ENCODE measurements around the gene IBA57.
A peak's percentile ranks its signal among the peaks of the same experiment; 100 is the strongest.

Gene IBA57

DNA sequence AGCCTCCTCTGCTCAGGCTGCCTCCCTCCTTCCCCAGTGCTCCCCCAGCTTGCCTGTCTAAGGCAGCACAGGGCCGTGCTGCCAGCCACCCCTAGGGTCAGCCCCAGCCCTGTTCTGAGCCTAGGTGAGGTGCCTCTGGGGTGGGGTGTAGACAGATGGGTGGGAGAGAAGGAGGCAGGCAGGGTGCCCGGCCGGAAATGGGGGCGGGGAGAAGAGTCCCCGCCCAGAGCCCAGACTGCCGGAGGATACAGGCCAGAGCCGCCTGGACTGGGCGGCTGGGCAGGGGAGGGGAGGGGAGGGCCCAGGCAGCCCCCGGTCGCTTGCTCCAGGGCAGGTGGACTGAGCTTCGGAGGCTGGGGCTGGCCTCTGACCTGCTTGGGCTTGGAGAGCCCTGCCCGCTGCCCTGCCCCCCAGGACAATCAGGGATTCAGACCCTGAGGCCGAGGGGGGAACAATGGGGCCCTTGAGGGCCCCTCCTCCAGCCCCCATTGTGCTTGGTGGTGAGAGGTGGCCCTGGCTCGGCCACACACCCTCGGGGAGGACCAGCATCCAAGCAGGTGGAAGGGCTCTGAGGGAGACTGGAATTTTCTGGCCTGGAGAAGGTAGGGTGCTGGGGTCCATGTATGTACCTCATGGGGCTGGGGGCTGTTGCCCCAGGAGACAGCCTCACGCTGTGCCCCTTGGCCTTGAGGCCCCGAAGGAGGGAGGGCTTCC, 16.0 kb upstream of the IBA57 start, which contains the start of gene GJC2:
GJC2 (plus strand) TSS at position 525 of the 714 bp plus-strand sequence. CDS start 7,829 bp downstream, outside the sequence.
- peaks cover 0 to 4% of the 10 kb centered on the region in 2 donors for H3K4me1 ChIP-seq (ENCODE audit: control insufficient read depth in 2 of 2, insufficient read depth in 2 of 2, low read length in 2 of 2)

GRCh38 chr1:228150120-228150460, 15.5 kb upstream of the IBA57 start:
- Histone ChIP-seq H3K9ac (ENCODE audit: low read depth in 1 of 2, low read length in 2 of 2) (peak overlapping the region in 1 of 2 donors; percentile 15), H3K4me3 (ENCODE audit: low read length in 2 of 2) (no peak overlapping the region), H3K36me3 (ENCODE audit: control insufficient read depth in 2 of 2, insufficient read depth in 2 of 2, low read length in 2 of 2) (peaks cover 14 to 16% of the 10 kb centered on the region in 2 donors), H3K27ac (ENCODE audit: low read depth in 2 of 2, low read length in 2 of 2) (peak overlapping the region; percentile 44 to 63), H3K9me3 (ENCODE audit: control insufficient read depth in 2 of 2, low read length in 2 of 2) (no peaks in the 10 kb centered on the region), H3K4me1 (ENCODE audit: control insufficient read depth in 2 of 2, insufficient read depth in 2 of 2, low read length in 2 of 2) (peaks cover 0 to 4% of the 10 kb centered on the region in 2 donors), H3K27me3 (ENCODE audit: control insufficient read depth in 2 of 2, insufficient read depth in 2 of 2, low read length in 2 of 2) (no peaks in the 10 kb centered on the region)

More for the DNA sequence above, 16.0 kb upstream of the IBA57 start, which contains the start of gene GJC2:
- Histone ChIP-seq H3K27me3 (ENCODE audit: control insufficient read depth in 2 of 2, insufficient read depth in 2 of 2, low read length in 2 of 2) (no peaks in the 10 kb centered on the region), H3K27ac (ENCODE audit: low read depth in 2 of 2, low read length in 2 of 2) (peak within 1 kb of the TSS; percentile 44 to 63), H3K36me3 (ENCODE audit: control insufficient read depth in 2 of 2, insufficient read depth in 2 of 2, low read length in 2 of 2) (peaks cover 14 to 16% of the 10 kb centered on the region in 2 donors), H3K9ac (ENCODE audit: low read depth in 1 of 2, low read length in 2 of 2) (peak within 1 kb of the TSS; percentile 6 to 15), H3K4me3 (ENCODE audit: low read length in 2 of 2) (no peak within 1 kb of the TSS), H3K9me3 (ENCODE audit: control insufficient read depth in 2 of 2, low read length in 2 of 2) (no peaks in the 10 kb centered on the region)

DNA sequence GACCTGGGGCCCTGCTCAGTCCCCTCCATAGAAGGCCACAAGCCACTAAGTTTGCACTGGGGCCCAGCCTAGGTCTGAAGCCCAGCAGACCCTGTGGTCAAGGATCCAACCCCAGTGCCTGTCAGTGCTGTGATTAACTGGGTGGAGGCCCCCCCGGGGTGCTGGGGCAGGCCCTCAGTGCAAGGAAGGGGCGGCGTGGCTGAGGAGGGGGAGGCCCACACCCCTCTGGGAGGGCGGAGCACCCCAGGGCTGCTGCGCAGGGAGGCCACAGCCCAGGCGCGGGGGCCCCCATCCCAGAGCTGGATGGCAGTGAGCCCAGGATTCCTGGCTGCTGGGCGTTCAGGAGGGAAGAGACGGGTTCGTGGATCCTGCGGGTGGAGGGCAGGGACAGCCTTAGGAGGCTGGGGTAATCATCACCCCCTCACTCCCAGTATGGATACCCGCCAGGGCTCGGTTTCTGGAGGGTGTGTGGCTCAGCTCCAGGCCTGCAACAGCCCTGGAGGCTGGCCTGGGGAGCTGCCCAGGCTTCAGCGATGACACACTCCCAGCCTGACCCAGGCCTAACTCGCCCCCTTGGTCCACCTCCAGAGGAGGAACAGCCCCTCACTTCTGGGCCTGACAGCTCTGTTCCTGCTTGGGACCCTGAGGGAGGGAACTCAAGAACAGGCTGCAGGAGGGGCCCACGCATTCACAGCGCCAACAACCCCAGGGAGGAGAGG, 15.0 kb upstream of the IBA57 start:
- Histone ChIP-seq H3K9ac (ENCODE audit: low read depth in 1 of 2, low read length in 2 of 2) (peak overlapping the region in 1 of 2 donors; percentile 15), H3K27me3 (ENCODE audit: control insufficient read depth in 2 of 2, insufficient read depth in 2 of 2, low read length in 2 of 2) (no peaks in the 10 kb centered on the region), H3K9me3 (ENCODE audit: control insufficient read depth in 2 of 2, low read length in 2 of 2) (no peaks in the 10 kb centered on the region), H3K36me3 (ENCODE audit: control insufficient read depth in 2 of 2, insufficient read depth in 2 of 2, low read length in 2 of 2) (peaks cover 14 to 16% of the 10 kb centered on the region in 2 donors), H3K4me1 (ENCODE audit: control insufficient read depth in 2 of 2, insufficient read depth in 2 of 2, low read length in 2 of 2) (peaks cover 0 to 4% of the 10 kb centered on the region in 2 donors), H3K27ac (ENCODE audit: low read depth in 2 of 2, low read length in 2 of 2) (peak overlapping the region; percentile 44 to 63), H3K4me3 (ENCODE audit: low read length in 2 of 2) (no peak overlapping the region)

- Histone ChIP-seq H3K27ac (ENCODE audit: low read depth in 2 of 2, low read length in 2 of 2) (peak overlapping the region; percentile 44 to 63), H3K9me3 (ENCODE audit: control insufficient read depth in 2 of 2, low read length in 2 of 2) (no peaks in the 10 kb centered on the region), H3K27me3 (ENCODE audit: control insufficient read depth in 2 of 2, insufficient read depth in 2 of 2, low read length in 2 of 2) (no peaks in the 10 kb centered on the region), H3K36me3 (ENCODE audit: control insufficient read depth in 2 of 2, insufficient read depth in 2 of 2, low read length in 2 of 2) (peaks cover 10 to 12% of the 10 kb centered on the region in 2 donors), H3K4me3 (ENCODE audit: low read length in 2 of 2) (no peak overlapping the region), H3K9ac (ENCODE audit: low read depth in 1 of 2, low read length in 2 of 2) (no peak overlapping the region), H3K4me1 (ENCODE audit: control insufficient read depth in 2 of 2, insufficient read depth in 2 of 2, low read length in 2 of 2) (peaks cover 0 to 4% of the 10 kb centered on the region in 2 donors)
Observed at GRCh38 chr1:228151180-228151925, 14.3 kb upstream of the IBA57 start.

- Histone ChIP-seq H3K4me1 (ENCODE audit: control insufficient read depth in 2 of 2, insufficient read depth in 2 of 2, low read length in 2 of 2) (peaks cover 0 to 4% of the 10 kb centered on the region in 2 donors), H3K9ac (ENCODE audit: low read depth in 1 of 2, low read length in 2 of 2) (no peak overlapping the region), H3K36me3 (ENCODE audit: control insufficient read depth in 2 of 2, insufficient read depth in 2 of 2, low read length in 2 of 2) (peaks cover 4 to 9% of the 10 kb centered on the region in 2 donors), H3K27ac (ENCODE audit: low read depth in 2 of 2, low read length in 2 of 2) (no peak overlapping the region), H3K27me3 (ENCODE audit: control insufficient read depth in 2 of 2, insufficient read depth in 2 of 2, low read length in 2 of 2) (no peaks in the 10 kb centered on the region), H3K4me3 (ENCODE audit: low read length in 2 of 2) (no peak overlapping the region), H3K9me3 (ENCODE audit: control insufficient read depth in 2 of 2, low read length in 2 of 2) (no peaks in the 10 kb centered on the region)
Observed at GRCh38 chr1:228152097-228152917, 13.3 kb upstream of the IBA57 start.

- Histone ChIP-seq H3K27ac (ENCODE audit: low read depth in 2 of 2, low read length in 2 of 2) (no peak overlapping the region), H3K9me3 (ENCODE audit: control insufficient read depth in 2 of 2, low read length in 2 of 2) (no peaks in the 10 kb centered on the region), H3K4me3 (ENCODE audit: low read length in 2 of 2) (no peak overlapping the region), H3K27me3 (ENCODE audit: control insufficient read depth in 2 of 2, insufficient read depth in 2 of 2, low read length in 2 of 2) (no peaks in the 10 kb centered on the region), H3K4me1 (ENCODE audit: control insufficient read depth in 2 of 2, insufficient read depth in 2 of 2, low read length in 2 of 2) (peaks cover 0 to 4% of the 10 kb centered on the region in 2 donors), H3K36me3 (ENCODE audit: control insufficient read depth in 2 of 2, insufficient read depth in 2 of 2, low read length in 2 of 2) (peaks cover 4 to 6% of the 10 kb centered on the region in 2 donors), H3K9ac (ENCODE audit: low read depth in 1 of 2, low read length in 2 of 2) (no peak overlapping the region)
Observed at GRCh38 chr1:228152918-228153258, 12.7 kb upstream of the IBA57 start.

DNA sequence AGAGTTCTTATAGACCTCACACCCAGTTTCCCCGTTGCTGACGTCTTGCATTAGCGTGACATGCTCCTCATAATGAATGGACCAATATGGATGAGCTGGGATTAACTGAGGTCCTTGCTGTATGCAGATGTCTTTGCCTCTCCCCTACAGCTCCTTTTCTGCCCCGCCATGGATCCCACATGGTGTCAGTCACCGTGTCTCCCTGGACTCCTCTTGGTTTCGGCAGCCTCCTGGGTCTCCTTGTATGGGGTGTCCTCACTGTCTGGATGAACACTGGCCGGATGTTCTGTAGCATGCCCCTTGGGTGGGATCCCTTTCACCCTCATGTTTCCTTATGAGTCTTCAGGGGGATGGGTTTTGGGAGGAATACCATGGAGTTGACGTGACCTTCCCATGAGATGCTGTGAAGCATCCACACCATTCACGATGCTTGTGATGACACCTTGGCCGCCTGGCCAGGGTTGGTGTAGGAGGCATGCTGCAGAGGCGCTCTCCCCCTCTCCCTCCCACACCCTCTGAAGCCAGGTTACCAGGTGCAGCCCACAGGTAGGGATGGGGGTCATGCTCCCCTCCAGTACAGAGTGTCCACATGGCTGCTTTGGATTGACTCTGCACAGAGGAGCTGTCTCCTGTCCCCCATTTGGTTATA, 11.5 kb upstream of the IBA57 start:
- no peak overlapping the region for H3K27ac ChIP-seq (ENCODE audit: low read depth in 2 of 2, low read length in 2 of 2)
- H3K4me1 ChIP-seq (ENCODE audit: control insufficient read depth in 2 of 2, insufficient read depth in 2 of 2, low read length in 2 of 2), result peaks cover 0 to 4% of the 10 kb centered on the region in 2 donors
- no peaks in the 10 kb centered on the region for H3K36me3 ChIP-seq (ENCODE audit: control insufficient read depth in 2 of 2, insufficient read depth in 2 of 2, low read length in 2 of 2)
- H3K4me3 ChIP-seq (ENCODE audit: low read length in 2 of 2), result no peak overlapping the region
- H3K27me3 ChIP-seq (ENCODE audit: control insufficient read depth in 2 of 2, insufficient read depth in 2 of 2, low read length in 2 of 2), result no peaks in the 10 kb centered on the region
- no peak overlapping the region for H3K9ac ChIP-seq (ENCODE audit: low read depth in 1 of 2, low read length in 2 of 2)
- H3K9me3 ChIP-seq (ENCODE audit: control insufficient read depth in 2 of 2, low read length in 2 of 2), result no peaks in the 10 kb centered on the region

DNA sequence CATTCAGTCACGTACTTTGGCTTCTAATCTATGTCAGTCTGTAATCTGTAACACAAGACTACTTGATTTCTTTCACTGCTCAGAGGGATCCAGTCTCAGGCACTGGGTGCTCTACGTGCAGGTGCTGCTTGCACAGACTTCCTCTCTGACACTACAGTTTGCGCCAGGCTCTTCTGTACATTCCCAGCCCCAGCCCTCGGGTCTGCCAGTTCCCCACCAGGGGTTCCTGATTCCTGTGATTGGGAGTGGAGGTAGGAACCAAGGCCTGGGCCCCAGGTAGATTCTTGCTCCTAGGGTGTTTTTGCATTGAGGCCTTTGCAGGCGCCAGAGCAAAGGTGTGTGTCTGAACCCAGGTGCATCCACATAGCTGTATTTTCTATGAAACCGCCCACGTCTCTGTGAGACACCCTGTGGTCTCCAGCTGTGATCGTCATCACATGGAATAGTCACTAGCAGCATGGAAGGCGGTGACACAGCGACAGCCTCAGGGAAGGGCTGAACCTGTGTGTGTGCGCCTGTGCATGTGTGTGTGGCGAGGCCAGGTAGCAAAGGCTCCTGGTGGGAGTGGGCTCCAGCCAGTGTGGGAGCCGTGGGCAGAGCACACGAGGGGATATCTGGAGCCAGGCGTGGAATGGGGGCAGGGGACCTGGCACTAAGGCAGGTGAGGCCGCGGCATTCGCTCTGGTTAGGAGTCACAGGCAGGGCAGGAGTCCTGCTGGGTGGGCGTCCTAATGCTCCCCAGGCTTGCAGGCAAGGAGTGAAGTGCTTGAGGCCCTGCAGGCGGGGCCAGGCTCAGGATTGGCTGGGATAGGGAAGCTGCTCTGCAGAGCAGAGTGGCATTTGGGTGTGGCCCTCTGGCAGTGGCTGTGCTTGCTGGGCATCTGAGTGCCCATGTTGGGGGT, 10.7 kb upstream of the IBA57 start:
- Histone ChIP-seq H3K4me3 (ENCODE audit: low read length in 2 of 2) (no peak overlapping the region), H3K9me3 (ENCODE audit: control insufficient read depth in 2 of 2, low read length in 2 of 2) (no peaks in the 10 kb centered on the region), H3K4me1 (ENCODE audit: control insufficient read depth in 2 of 2, insufficient read depth in 2 of 2, low read length in 2 of 2) (peaks cover 0 to 4% of the 10 kb centered on the region in 2 donors), H3K36me3 (ENCODE audit: control insufficient read depth in 2 of 2, insufficient read depth in 2 of 2, low read length in 2 of 2) (no peaks in the 10 kb centered on the region), H3K9ac (ENCODE audit: low read depth in 1 of 2, low read length in 2 of 2) (no peak overlapping the region), H3K27me3 (ENCODE audit: control insufficient read depth in 2 of 2, insufficient read depth in 2 of 2, low read length in 2 of 2) (no peaks in the 10 kb centered on the region), H3K27ac (ENCODE audit: low read depth in 2 of 2, low read length in 2 of 2) (no peak overlapping the region)
